ENCODE data around the gene SMIM24.
A peak's percentile ranks its signal among the peaks of the same experiment; 100 is the strongest.
"Not testable (repeated sequence)": the region's sequence is repeated elsewhere in the genome, so short reads cannot be mapped to it uniquely, and the experiment has no call there.

Gene SMIM24

DNA sequence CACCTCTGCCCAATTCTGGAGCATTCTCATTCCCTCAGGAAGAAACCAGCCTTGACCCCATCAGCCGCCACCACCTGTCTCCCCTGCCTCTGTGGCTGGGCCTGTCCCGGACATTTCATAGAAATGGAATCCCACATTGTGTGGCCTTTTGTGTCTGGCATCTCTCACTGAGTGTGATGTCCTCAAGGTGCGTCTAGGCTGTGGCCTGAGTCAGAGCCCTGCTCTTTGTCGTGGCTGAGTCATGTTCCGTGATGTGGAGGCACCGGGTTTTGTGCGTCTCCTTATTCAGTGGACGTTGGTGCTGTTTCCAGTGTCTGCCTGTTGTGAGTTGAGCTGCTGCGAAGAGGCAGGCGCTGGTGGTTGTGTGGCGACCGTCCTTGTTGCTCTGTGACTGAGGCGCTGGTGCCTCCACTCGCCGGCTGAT is 29.3 kb upstream of the SMIM24 start:
- ATAC-seq (replicated peaks), result no peak
- peak overlapping the region; percentile 59 to 62 for H3K4me3 Mint-ChIP-seq
- H3K4me1 Mint-ChIP-seq (ENCODE audit: low read depth in 2 of 2), result peaks cover 58 to 61% of the 10 kb centered on the region in 2 donors
- no peaks in the 10 kb centered on the region for H3K9me3 Mint-ChIP-seq
- H3K27me3 Mint-ChIP-seq, result no peaks in the 10 kb centered on the region
- H3K27ac Mint-ChIP-seq, result peak overlapping the region; percentile 35 to 56
- no peak for DNase-seq
- peaks cover 49% of the 10 kb centered on the region for H3K36me3 Mint-ChIP-seq (ENCODE audit: insufficient read depth)

DNA sequence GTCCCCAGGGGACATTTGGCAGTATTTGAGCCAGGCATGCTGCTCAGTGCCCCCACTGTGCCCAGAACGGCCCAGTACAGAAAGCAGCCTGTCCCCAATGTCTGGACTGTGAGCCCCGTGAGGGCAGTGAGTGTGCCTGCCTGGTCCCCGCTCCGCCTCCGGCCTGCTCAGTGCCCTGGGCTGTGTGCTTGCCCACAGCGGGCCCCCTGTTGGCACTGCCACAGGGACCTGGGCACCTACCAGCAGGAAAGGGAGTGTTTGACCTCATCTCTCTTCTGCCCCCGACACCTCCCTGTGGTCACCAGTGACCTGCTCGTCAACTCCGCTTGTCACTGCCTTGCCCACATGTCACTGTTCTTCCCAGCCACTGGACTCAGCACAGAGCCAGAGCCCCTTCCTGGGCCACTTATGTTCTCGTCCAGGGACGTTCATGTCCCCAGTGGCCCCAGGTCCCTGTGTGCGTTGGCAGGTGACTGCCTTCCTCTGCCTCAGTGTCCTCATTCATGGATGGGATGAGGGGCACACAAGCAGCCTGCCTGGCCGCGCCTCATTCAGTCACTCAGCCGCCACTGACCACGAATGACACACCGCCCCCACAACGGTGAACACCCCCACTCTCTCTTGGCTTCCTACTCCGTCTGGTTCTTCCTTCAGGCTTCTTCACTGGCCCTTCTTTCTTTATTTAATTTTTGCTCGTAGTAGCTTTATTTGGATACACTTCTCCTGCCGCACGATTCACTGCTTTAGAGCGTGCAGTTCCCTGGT is 28.6 kb upstream of the SMIM24 start:
- Mint-ChIP-seq H3K9me3 (no peaks in the 10 kb centered on the region), H3K36me3 (ENCODE audit: insufficient read depth) (peaks cover 45% of the 10 kb centered on the region), H3K4me3 (peak overlapping the region; percentile 94 to 95), H3K27me3 (no peaks in the 10 kb centered on the region), H3K4me1 (ENCODE audit: low read depth in 2 of 2) (peaks cover 55% of the 10 kb centered on the region in 2 donors), H3K27ac (peak overlapping the region; percentile 35 to 56)
- DNase-seq, result no peak
- no peak for ATAC-seq (replicated peaks)

GRCh38 chr19:3508121-3508661 is 27.9 kb upstream of the SMIM24 start:
- peak overlapping the region; percentile 94 to 95 for H3K4me3 Mint-ChIP-seq
- not testable (repeated sequence) for ATAC-seq (replicated peaks); H3K9me3 Mint-ChIP-seq; DNase-seq; H3K27me3 Mint-ChIP-seq
- H3K36me3 Mint-ChIP-seq (ENCODE audit: insufficient read depth), result peaks cover 48% of the 10 kb centered on the region
- H3K4me1 Mint-ChIP-seq (ENCODE audit: low read depth in 2 of 2), result peaks cover 50 to 52% of the 10 kb centered on the region in 2 donors
- H3K27ac Mint-ChIP-seq, result peak overlapping the region; percentile 35 to 99

- H3K4me3 Mint-ChIP-seq, result peak overlapping the region; percentile 94 to 95
- H3K27ac Mint-ChIP-seq, result peak overlapping the region; percentile 99
- H3K36me3 Mint-ChIP-seq (ENCODE audit: insufficient read depth), result peaks cover 48% of the 10 kb centered on the region
- H3K4me1 Mint-ChIP-seq (ENCODE audit: low read depth in 2 of 2), result peaks cover 50% of the 10 kb centered on the region in 2 donors
- no peaks in the 10 kb centered on the region for H3K9me3 Mint-ChIP-seq
- ATAC-seq (replicated peaks) (no peak), DNase-seq (no peak)
- no peaks in the 10 kb centered on the region for H3K27me3 Mint-ChIP-seq
Measured at GRCh38 chr19:3507371-3508120, 27.2 kb upstream of the SMIM24 start.

DNA sequence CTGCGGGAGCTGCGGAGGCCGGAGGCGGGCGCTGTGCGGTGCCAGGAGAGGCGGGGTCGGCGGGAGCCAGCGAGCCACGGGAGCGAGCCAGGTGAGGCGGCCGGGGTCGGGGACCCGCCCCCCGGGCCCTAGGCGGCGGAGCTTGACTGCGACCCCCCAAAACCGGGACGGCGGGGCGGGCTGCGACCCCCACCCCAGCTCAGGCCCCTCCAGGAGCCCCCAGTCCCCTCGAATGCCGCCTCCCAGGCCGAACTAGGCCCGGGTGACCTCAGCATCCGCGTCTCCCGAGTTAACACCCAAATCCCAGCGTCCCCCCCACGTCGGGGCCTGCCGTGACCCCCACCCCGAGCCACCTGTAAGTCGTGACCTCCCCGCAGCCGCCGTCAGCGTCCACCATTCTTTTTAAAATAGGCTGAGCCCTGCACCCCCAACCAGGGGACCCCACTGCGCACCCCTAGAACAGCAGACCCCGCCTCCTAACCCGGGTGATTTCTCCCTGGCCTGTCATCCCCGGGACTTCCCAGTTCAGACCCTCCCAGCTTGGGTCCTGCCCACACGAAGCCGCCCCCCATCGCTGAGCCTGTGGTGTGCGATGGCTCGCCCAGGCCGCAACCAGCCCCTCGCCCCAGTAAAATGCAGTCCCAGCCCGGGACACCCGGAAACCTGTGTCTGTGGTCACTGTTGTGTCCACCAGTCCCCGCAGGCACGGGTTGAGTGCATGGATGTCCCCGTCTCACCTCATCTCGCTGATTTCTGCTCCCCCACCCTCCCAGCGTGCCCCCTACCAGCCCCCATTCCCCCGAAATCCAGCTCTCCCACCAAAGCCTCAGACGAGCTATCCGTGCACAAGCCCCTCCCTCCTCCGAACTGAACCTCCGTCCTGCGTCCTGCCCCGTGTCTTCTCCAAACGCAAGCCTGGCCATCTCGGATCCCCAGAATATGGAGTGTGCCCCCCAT is 26.3 kb upstream of the SMIM24 start:
- DNase-seq, result peak; percentile 25 to 42 (median 39)

GRCh38 chr19:3505598-3506383 is 25.5 kb upstream of the SMIM24 start, which contains the start of gene FZR1:
FZR1 (plus strand) TSS chr19:3506311; CDS start chr19:3522990, 16,679 bp downstream.
- peaks cover 41 to 47% of the 10 kb centered on the region in 2 donors for H3K4me1 Mint-ChIP-seq (ENCODE audit: low read depth in 2 of 2)
- H3K9me3 Mint-ChIP-seq, result no peaks in the 10 kb centered on the region
- no peaks in the 10 kb centered on the region for H3K27me3 Mint-ChIP-seq
- peak; percentile 84 for ATAC-seq (replicated peaks)
- peak; percentile 98 to 100 (median 99) for DNase-seq
- peak within 1 kb of the TSS; percentile 99 for H3K27ac Mint-ChIP-seq
- H3K36me3 Mint-ChIP-seq (ENCODE audit: insufficient read depth), result peaks cover 43% of the 10 kb centered on the region
- peak within 1 kb of the TSS; percentile 94 to 95 for H3K4me3 Mint-ChIP-seq

More for the DNA sequence above, 26.3 kb upstream of the SMIM24 start:
- Mint-ChIP-seq H3K9me3 (no peaks in the 10 kb centered on the region), H3K27me3 (no peaks in the 10 kb centered on the region), H3K4me3 (peak overlapping the region; percentile 94 to 95), H3K36me3 (ENCODE audit: insufficient read depth) (peaks cover 45% of the 10 kb centered on the region), H3K27ac (peak overlapping the region; percentile 99), H3K4me1 (ENCODE audit: low read depth in 2 of 2) (peaks cover 43 to 46% of the 10 kb centered on the region in 2 donors)
- peak; percentile 17 for ATAC-seq (replicated peaks)

DNA sequence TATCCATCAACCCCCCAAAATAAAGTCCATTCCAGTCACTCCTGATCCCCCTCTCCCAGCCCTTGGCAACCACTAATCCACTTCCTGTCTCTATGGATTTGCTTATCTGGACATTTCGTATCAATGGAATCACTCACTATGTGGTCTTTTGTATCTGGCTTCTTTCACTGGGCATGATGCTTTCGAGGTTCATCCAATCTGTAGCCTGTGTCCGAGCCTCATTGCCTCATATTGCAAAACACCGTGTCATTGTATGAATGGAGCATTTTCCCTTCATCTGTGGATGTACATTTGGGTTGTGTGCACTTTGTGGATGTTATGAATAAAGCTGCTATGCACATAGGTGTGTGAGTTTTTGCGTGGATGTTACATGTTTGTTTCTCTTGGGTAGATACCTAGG is 24.4 kb upstream of the SMIM24 start:
- Mint-ChIP-seq H3K27ac (peak overlapping the region; percentile 99), H3K4me1 (ENCODE audit: low read depth in 2 of 2) (peaks cover 44 to 45% of the 10 kb centered on the region in 2 donors), H3K9me3 (no peaks in the 10 kb centered on the region), H3K4me3 (peak overlapping the region; percentile 94 to 95), H3K36me3 (ENCODE audit: insufficient read depth) (peaks cover 45% of the 10 kb centered on the region), H3K27me3 (no peaks in the 10 kb centered on the region)
- ATAC-seq (replicated peaks) (no peak), DNase-seq (no peak)

GRCh38 chr19:3503036-3503572 is 22.8 kb upstream of the SMIM24 start:
- Mint-ChIP-seq H3K36me3 (ENCODE audit: insufficient read depth) (peaks cover 44% of the 10 kb centered on the region), H3K9me3 (no peaks in the 10 kb centered on the region), H3K4me1 (ENCODE audit: low read depth in 2 of 2) (peaks cover 34% of the 10 kb centered on the region in 2 donors), H3K27ac (no peak overlapping the region), H3K4me3 (no peak overlapping the region), H3K27me3 (no peaks in the 10 kb centered on the region)
- DNase-seq (no peak), ATAC-seq (replicated peaks) (no peak)

- no peaks in the 10 kb centered on the region for H3K27me3 Mint-ChIP-seq
- H3K27ac Mint-ChIP-seq, result no peak overlapping the region
- peaks cover 26 to 29% of the 10 kb centered on the region in 2 donors for H3K4me1 Mint-ChIP-seq (ENCODE audit: low read depth in 2 of 2)
- H3K9me3 Mint-ChIP-seq, result no peaks in the 10 kb centered on the region
- no peak for DNase-seq
- no peak overlapping the region for H3K4me3 Mint-ChIP-seq
- no peak for ATAC-seq (replicated peaks)
- H3K36me3 Mint-ChIP-seq (ENCODE audit: insufficient read depth), result peaks cover 42% of the 10 kb centered on the region
Measured at GRCh38 chr19:3501780-3502179, 21.5 kb upstream of the SMIM24 start.

- Mint-ChIP-seq H3K36me3 (ENCODE audit: insufficient read depth) (peaks cover 34% of the 10 kb centered on the region), H3K27ac (peak within 1 kb of the TSS; percentile 99 to 100), H3K9me3 (no peaks in the 10 kb centered on the region), H3K4me3 (peak within 1 kb of the TSS; percentile 92 to 96), H3K27me3 (no peaks in the 10 kb centered on the region), H3K4me1 (ENCODE audit: low read depth in 2 of 2) (peaks cover 19 to 24% of the 10 kb centered on the region in 2 donors)
- peak; percentile 86 for ATAC-seq (replicated peaks)
- peak; percentile 90 to 91 (median 90) for DNase-seq
Measured at GRCh38 chr19:3500429-3501101, 20.2 kb upstream of the SMIM24 start, which contains the start of gene DOHH. DOHH (minus strand) TSS chr19:3500674; CDS start chr19:3496814, 3,860 bp downstream.

DNA sequence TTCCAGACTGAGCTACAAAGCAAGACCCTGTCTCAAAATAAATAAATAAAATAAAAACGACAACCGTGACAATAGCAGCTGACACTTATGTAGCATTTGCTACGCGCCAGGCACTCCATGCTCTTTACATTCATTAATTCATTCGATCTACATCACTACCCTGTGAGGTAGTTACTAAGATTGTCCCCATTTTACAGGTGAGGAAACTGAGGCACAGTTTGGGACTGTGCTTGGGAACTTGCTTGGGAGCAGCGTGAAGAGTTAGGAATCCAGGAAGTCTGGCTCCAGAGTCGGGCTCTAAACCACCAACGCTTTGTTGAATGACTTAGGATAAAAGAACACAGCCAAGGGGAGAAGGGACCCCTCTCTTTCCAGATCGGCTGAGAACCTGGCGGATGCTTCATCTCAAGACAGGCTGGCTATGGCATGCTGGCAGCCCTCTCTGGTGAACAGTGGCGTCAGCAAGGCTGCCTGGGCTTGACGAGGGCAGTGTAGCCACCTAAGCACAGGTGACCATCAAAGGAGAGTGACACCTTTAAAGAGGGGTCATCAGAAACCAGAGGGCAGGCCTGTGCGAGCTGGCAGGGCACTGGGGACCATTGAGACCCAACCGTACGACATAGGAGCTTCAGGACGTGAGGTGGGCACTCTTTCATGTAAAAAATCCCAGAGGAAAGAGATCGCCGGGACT is 19.6 kb upstream of the SMIM24 start:
- H3K27ac Mint-ChIP-seq, result peak overlapping the region; percentile 99 to 100
- peak overlapping the region; percentile 92 to 96 for H3K4me3 Mint-ChIP-seq
- DNase-seq (no peak), ATAC-seq (replicated peaks) (no peak)
- no peaks in the 10 kb centered on the region for H3K27me3 Mint-ChIP-seq
- H3K9me3 Mint-ChIP-seq, result no peaks in the 10 kb centered on the region
- peaks cover 35% of the 10 kb centered on the region for H3K36me3 Mint-ChIP-seq (ENCODE audit: insufficient read depth)
- H3K4me1 Mint-ChIP-seq (ENCODE audit: low read depth in 2 of 2), result peaks cover 15 to 21% of the 10 kb centered on the region in 2 donors
